K562 (cell line): Measurements from ENCODE around the gene CHRND. TPM values are rescaled to one million over a fixed set of nuclear protein-coding genes. Genes with fewer than 3 reads are reported as not detected.

Source experiments
- ATAC-seq: fragments of 200-7000 bp; cut with Tn5 transposase; 3 replicates; pipeline ENCODE4 v1.9.1; 2020; ENCODE audit warnings: moderate library complexity
- BruUV-seq: library from RNA; stranded (reverse); fragments of 400-500 nt; replicated peaks from 2 replicates; lab custom pipeline; 2021; lab: Mats Ljungman, UMichigan
- CTCF ChIA-PET: fragments of 300-600 bp; formaldehyde crosslinking; extraction: SDS; loops from one replicate; lab custom pipeline; 2021; ENCODE audit warnings: low intra/inter-chr PET ratio; lab: Yijun Ruan, JAX
- POLR2A ChIA-PET: fragments of 300-600, 350-650 bp; sonication (Branson Sonifier 250); formaldehyde crosslinking; extraction: SDS; loops from one replicate; lab custom pipeline; 2021; ENCODE audit warnings: antibody characterized with exemption, inconsistent platforms; lab: Yijun Ruan, JAX
- DNase-seq, 4 experiments: peaks; one replicate each; pipeline versions ENCODE4 v3.0.0 to v3.0.0-alpha.2; 2011 to 2018; ENCODE audit warnings: low spot score in 3 of 4, mixed read lengths in 3 of 4; ENCODE audit errors: extremely low read depth in 1 of 4
- FAIRE-seq: peaks from 2 replicates; lab custom pipeline; 2011; peaks lifted over from hg19 to GRCh38; lab: Jason Lieb, UNC
- H2AFZ ChIP-seq: 2 replicates; pipeline ENCODE4 v1.6.0; 2011; ENCODE audit warnings: low read depth, low read length, control low read depth, inconsistent platforms
- H3K27ac ChIP-seq: fragments of 200-600 bp; 3 replicates; pipeline ENCODE4 v1.8.0; 2011; ENCODE audit warnings: low read depth, mild to moderate bottlenecking, control low read depth, inconsistent platforms, low read length, moderate library complexity, mixed read lengths; ENCODE audit errors: extremely low read depth
- H3K27me3 ChIP-seq, 2 experiments: fragments of 300-600 bp in 1 of 2; 2 replicates in 1 of 2; 3 replicates in 1 of 2; pipeline versions ENCODE4 v1.6.0 to v1.8.0; 2011; ENCODE audit warnings: inconsistent platforms in 2 of 2, low read length in 2 of 2, mild to moderate bottlenecking in 1 of 2, mixed read lengths in 1 of 2, moderate library complexity in 1 of 2; ENCODE audit not compliant: control insufficient read depth in 2 of 2, insufficient read depth in 2 of 2
- H3K36me3 ChIP-seq: fragments of 300-600 bp; 3 replicates; pipeline ENCODE4 v1.8.0; 2011; ENCODE audit warnings: mild to moderate bottlenecking, low read length, inconsistent platforms; ENCODE audit not compliant: control insufficient read depth, insufficient read depth
- H3K4me1 ChIP-seq, 2 experiments: fragments of 200-600 bp in 1 of 2; replicated peaks in 1 of 2; 2 replicates in 1 of 2; 3 replicates in 1 of 2; pipeline versions ENCODE4 v1.5.1 to v1.8.0; 2011; ENCODE audit warnings: inconsistent platforms in 2 of 2, low read length in 2 of 2, mild to moderate bottlenecking in 1 of 2, mixed read lengths in 1 of 2, moderate library complexity in 1 of 2; ENCODE audit not compliant: control insufficient read depth in 2 of 2, insufficient read depth in 2 of 2
- H3K4me2 ChIP-seq: 2 replicates; pipeline ENCODE4 v1.6.1; 2011; ENCODE audit warnings: low read length, control low read depth, inconsistent platforms, mixed read lengths; ENCODE audit not compliant: insufficient read depth
- H3K4me3 ChIP-seq: fragments of 200-600 bp; sonication (generic), shearing (Covaris generic); 2 replicates; pipeline ENCODE4 v1.5.1; 2016; ENCODE audit warnings: control low read depth, inconsistent platforms
- H3K79me2 ChIP-seq: fragments of 200-600 bp; 3 replicates; pipeline ENCODE4 v1.8.0; 2011; ENCODE audit warnings: low read length, inconsistent platforms; ENCODE audit not compliant: control insufficient read depth, insufficient read depth
- H3K9ac ChIP-seq, 2 experiments: 2 replicates each; pipeline versions ENCODE4 v1.6.0 to v1.6.1; 2011; ENCODE audit warnings: low read depth in 2 of 2, low read length in 2 of 2, control low read depth in 1 of 2, inconsistent platforms in 1 of 2, mild to moderate bottlenecking in 1 of 2, mixed read lengths in 1 of 2; ENCODE audit not compliant: insufficient read depth in 1 of 2
- H3K9me1 ChIP-seq: one replicate; pipeline ENCODE4 v1.6.0; 2011; ENCODE audit warnings: inconsistent platforms, mild to moderate bottlenecking, low read length, moderate library complexity; ENCODE audit not compliant: control insufficient read depth, insufficient read depth
- H3K9me3 ChIP-seq: replicated peaks from 2 replicates; pipeline ENCODE4 v1.5.1; 2011; ENCODE audit warnings: low read depth, low read length, inconsistent platforms; ENCODE audit not compliant: control insufficient read depth, insufficient read depth
- H4K20me1 ChIP-seq: replicated peaks from 2 replicates; pipeline ENCODE4 v1.6.1; 2011; ENCODE audit warnings: low read length, inconsistent platforms, mixed read lengths; ENCODE audit not compliant: control insufficient read depth, insufficient read depth
- ARID1B ChIP-seq: fragments of 450-650 bp; IDR thresholded peaks from 2 replicates; pipeline ENCODE4 v1.6.1; 2016; ENCODE audit warnings: antibody characterized with exemption, mild to moderate bottlenecking, inconsistent platforms
- BCLAF1 ChIP-seq, 2 experiments: fragments of 450-650 bp in 1 of 2; IDR thresholded peaks; 2 replicates each; pipeline ENCODE4 v1.6.1; 2011 to 2017; ENCODE audit warnings: low read depth in 2 of 2, antibody characterized with exemption in 1 of 2, borderline replicate concordance in 1 of 2, low read length in 1 of 2, mild to moderate bottlenecking in 1 of 2, mixed read lengths in 1 of 2; ENCODE audit not compliant: control insufficient read depth in 1 of 2
- C11orf30 ChIP-seq: fragments of 450-650 bp; IDR thresholded peaks from 2 replicates; pipeline ENCODE4 v1.6.1; 2016; ENCODE audit warnings: low read depth, mild to moderate bottlenecking
- CHD1 ChIP-seq: fragments of 200-600 bp; sonication (generic); IDR thresholded peaks from one replicate; pipeline ENCODE4 v1.6.1; 2012; ENCODE audit warnings: mild to moderate bottlenecking, moderate library complexity, low read length, inconsistent platforms
- CSDE1 ChIP-seq, 2 experiments: fragments of 450-650 bp; IDR thresholded peaks; 2 replicates each; pipeline ENCODE4 v1.6.1; 2016; ENCODE audit warnings: mild to moderate bottlenecking in 1 of 2
- HMGN3 ChIP-seq: IDR thresholded peaks from 2 replicates; pipeline ENCODE4 v1.6.1; 2011; ENCODE audit warnings: borderline replicate concordance, low read depth, mild to moderate bottlenecking, mixed read lengths, low read length; ENCODE audit not compliant: insufficient read length; ENCODE audit errors: extremely low read depth
- MAFK ChIP-seq: IDR thresholded peaks from 2 replicates; pipeline ENCODE4 v1.6.1; 2011; ENCODE audit warnings: low read length, improper control_type of control experiment
- ZEB2 ChIP-seq: fragments of 450-650 bp; IDR thresholded peaks from 2 replicates; pipeline ENCODE4 v1.6.1; 2016
- ZNF24 ChIP-seq: fragments of 450-650 bp; IDR thresholded peaks from 2 replicates; pipeline ENCODE4 v1.6.1; 2016
- ZNF354B ChIP-seq: fragments of 250-450 bp; sonication (Bioruptor Pico); IDR thresholded peaks from 2 replicates; pipeline ENCODE4 v1.4.0; 2020
- WGBS: fragments of 100-300 bp; shearing (Covaris generic); methylation state at CpG from one replicate; pipeline ENCODE4 v1.1.6; 2016; ENCODE audit warnings: low coverage, mixed read lengths; ENCODE audit not compliant: insufficient coverage; ENCODE audit errors: missing lambda C conversion rate; 5-methylcytosine and 5-hydroxymethylcytosine counted together
- in situ Hi-C: fragments of 300-500 bp; cut with MboI; formaldehyde crosslinking; loops from 4 replicates; pipeline ENCODE4 v1.15.0; 2018; ENCODE audit warnings: inconsistent platforms, mixed read lengths
- intact Hi-C: fragments of 100-400 bp; cut with micrococcal nuclease; formaldehyde crosslinking; loops from 2 replicates; pipeline ENCODE4 v1.14.2; 2022
- polyA plus RNA-seq, 8 experiments: library from polyadenylated mRNA; depleted of rRNA in 4 of 8; stranded (reverse) in 5 of 8; unstranded in 3 of 8; fragments of >200 nt; fragmentation: Nextera tagmentation in 2 of 8; fragmentation: Illumina TruSeq in 1 of 8; extraction: Ambion mirVana in 2 of 8; extraction: Trizol in 1 of 8; gene quantifications; 2 replicates each; pipeline versions ENCODE4 v1.2.1 to v1.2.3, GENCODE V29; 2011 to 2014; ENCODE audit warnings: inconsistent platforms in 1 of 8, missing spikeins in 1 of 8
- total RNA-seq, 7 experiments: library from RNA; depleted of rRNA in 6 of 7; stranded (reverse); fragments of >200 nt in 6 of 7; fragmentation: Illumina TruSeq in 2 of 7; extraction: Trizol in 2 of 7; gene quantifications; 2 replicates each; pipeline versions ENCODE4 v1.2.1 to v1.2.3, GENCODE V29; 2011 to 2021; ENCODE audit warnings: low replicate concordance in 1 of 7
- TF ChIP-seq, protein P1 (sequence below): sonication (generic); formaldehyde crosslinking; IDR thresholded peaks from 2 replicates; pipeline ENCODE4 v1.8.0; 2022; ENCODE audit warnings: mild to moderate bottlenecking, low read depth, missing genetic modification reagents

CHRND gene
- total and polyA plus RNA-seq, 9 of the 15 experiments (the other 6 are each of a cell fraction or from before 2014, with no cell fraction given): not detected

DNA sequence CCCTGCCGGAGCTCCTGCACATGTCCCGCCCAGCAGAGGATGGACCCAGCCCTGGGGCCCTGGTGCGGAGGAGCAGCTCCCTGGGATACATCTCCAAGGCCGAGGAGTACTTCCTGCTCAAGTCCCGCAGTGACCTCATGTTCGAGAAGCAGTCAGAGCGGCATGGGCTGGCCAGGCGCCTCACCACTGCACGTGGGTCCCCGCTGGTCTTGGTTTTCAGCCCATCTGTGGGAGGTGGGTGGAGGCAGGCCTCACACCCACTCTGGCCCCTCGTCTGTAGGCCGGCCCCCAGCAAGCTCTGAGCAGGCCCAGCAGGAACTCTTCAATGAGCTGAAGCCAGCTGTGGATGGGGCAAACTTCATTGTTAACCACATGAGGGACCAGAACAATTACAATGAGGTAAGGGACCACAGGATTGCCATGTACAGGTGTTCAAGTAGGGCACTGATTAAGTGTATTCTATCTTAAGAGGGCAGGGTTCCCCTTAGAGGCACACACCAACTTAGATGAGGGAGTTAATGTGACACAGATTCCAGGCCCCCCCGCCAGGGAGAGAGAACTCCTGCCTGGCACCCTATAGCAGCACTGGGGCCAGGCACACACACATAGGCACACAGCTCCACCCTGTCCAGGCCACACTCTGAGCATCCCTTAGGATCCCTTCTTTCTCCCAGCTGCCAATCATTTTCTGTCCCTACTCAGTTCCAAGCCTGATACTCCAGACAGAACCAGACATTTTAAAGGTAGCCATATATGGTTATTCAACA lies 8.2 kb downstream of the CHRND start:
- no peak overlapping the region for H3K27ac ChIP-seq
- no peaks in the 10 kb centered on the region for H3K36me3 ChIP-seq
- ATAC-seq (no peak), DNase-seq (no peak), FAIRE-seq (no peak)
- peaks cover 0 to 4% of the 10 kb centered on the region in 2 experiments; a peak in 2 of 5 replicates for H3K4me1 ChIP-seq
- no peak overlapping the region for H3K9ac ChIP-seq
- no peak overlapping the region for H3K4me2 ChIP-seq
- no peaks in the 10 kb centered on the region for H3K9me3 ChIP-seq
- no peak overlapping the region for H2AFZ ChIP-seq
- CTCF ChIA-PET: interaction anchor here (0.7 kb wide), 1 partner anchor 108 kb away, joined by 3 read pairs; no protein-coding TSS in a partner anchor
- no peaks in the 10 kb centered on the region for H4K20me1 ChIP-seq
- H3K79me2 ChIP-seq: no peaks in the 10 kb centered on the region
- in situ Hi-C loops (no loop called here), intact Hi-C loops (no loop called here)
- TF ChIP-seq ZNF24 (no peak), HMGN3 (no peak), ARID1B (no peak), C11orf30 (no peak), BCLAF1 (IDR thresholded peaks at IDR 0.05; ENCODE audit: borderline replicate concordance in 1 of 2, control insufficient read depth in 1 of 2, low read depth in 2 of 2, low read length in 1 of 2) (no peak), MAFK (no peak), ZEB2 (no peak), ZNF354B (no peak), CSDE1 (IDR thresholded peaks at IDR 0.05) (no peak), CHD1 (no peak)
- TF ChIP-seq, protein P1, sequence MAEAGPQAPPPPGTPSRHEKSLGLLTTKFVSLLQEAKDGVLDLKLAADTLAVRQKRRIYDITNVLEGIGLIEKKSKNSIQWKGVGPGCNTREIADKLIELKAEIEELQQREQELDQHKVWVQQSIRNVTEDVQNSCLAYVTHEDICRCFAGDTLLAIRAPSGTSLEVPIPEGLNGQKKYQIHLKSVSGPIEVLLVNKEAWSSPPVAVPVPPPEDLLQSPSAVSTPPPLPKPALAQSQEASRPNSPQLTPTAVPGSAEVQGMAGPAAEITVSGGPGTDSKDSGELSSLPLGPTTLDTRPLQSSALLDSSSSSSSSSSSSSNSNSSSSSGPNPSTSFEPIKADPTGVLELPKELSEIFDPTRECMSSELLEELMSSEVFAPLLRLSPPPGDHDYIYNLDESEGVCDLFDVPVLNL (CRISPR knock-in tag): no peak
- peaks cover 0 to 8% of the 10 kb centered on the region in 2 experiments; a peak in 2 of 5 replicates for H3K27me3 ChIP-seq
- POLR2A ChIA-PET: interaction anchor here (0.8 kb wide), 1 partner anchor 71 kb away, joined by 3 read pairs; no protein-coding TSS in a partner anchor
- H3K9me1 ChIP-seq: no peaks in the 10 kb centered on the region
- no TSS peak for BruUV-seq
- no peak overlapping the region for H3K4me3 ChIP-seq
- 15% methylated on average over 11 of the region's 13 CpGs for WGBS
